H1 (cell line): ENCODE measurements around the gene HES1. TPM values are rescaled to one million over a fixed set of nuclear protein-coding genes. Genes with fewer than 3 reads are reported as not detected.

Experiments used
- ASH2L ChIP-seq: fragments of 200-600, 300-600 bp; sonication (generic); IDR thresholded peaks from one replicate; pipeline ENCODE4 v1.7.1; 2017; ENCODE audit warnings: low read length
- BCL11A ChIP-seq, 2 experiments: IDR thresholded peaks; one replicate each; pipeline ENCODE4 v1.6.1; 2011; ENCODE audit warnings: low read depth in 2 of 2, low read length in 2 of 2, mild to moderate bottlenecking in 2 of 2
- GTF2F1 ChIP-seq: IDR thresholded peaks from 2 replicates; pipeline ENCODE4 v1.6.1; 2012; ENCODE audit warnings: low read depth, low read length, improper control_type of control experiment, borderline replicate concordance
- RNF2 ChIP-seq: fragments of 200-900, 300-1000 bp; sonication (generic); IDR thresholded peaks from 2 replicates; pipeline ENCODE4 v1.7.1; 2016; ENCODE audit warnings: borderline replicate concordance, low read depth, mild to moderate bottlenecking, antibody characterized with exemption, low read length; ENCODE audit not compliant: poor library complexity, severe bottlenecking; ENCODE audit errors: missing control alignments
- SAP30 ChIP-seq: fragments of 300-600 bp; sonication (generic); IDR thresholded peaks from 2 replicates; pipeline ENCODE4 v1.7.1; 2012; ENCODE audit warnings: low read length, moderate library complexity, mild to moderate bottlenecking, inconsistent platforms; ENCODE audit not compliant: insufficient read depth, insufficient replicate concordance
- SUZ12 ChIP-seq: fragments of 200-600 bp; sonication (generic); IDR thresholded peaks from 2 replicates; pipeline ENCODE4 v1.6.1; 2012; ENCODE audit warnings: mild to moderate bottlenecking, inconsistent platforms, low read length, moderate library complexity, mixed read lengths
- polyA plus RNA-seq, 7 experiments: library from polyadenylated mRNA; depleted of rRNA in 3 of 7; stranded (reverse) in 5 of 7; unstranded in 2 of 7; fragments of >200 nt in 5 of 7; fragments of 200-250 nt in 2 of 7; gene quantifications; 1 replicate in 5 of 7; 2 replicates in 1 of 7; 4 replicates in 1 of 7; pipeline versions ENCODE4 v1.2.1 to v1.2.3, GENCODE V29; 2011 to 2013; ENCODE audit warnings: missing spikeins in 2 of 7, mixed read lengths in 2 of 7
- small RNA-seq: library from polyadenylated mRNA; stranded (forward); fragments of <200 nt; extraction: miRNeasy Mini kit (QIAGEN cat#:217004); gene quantifications from one replicate; pipeline ENCODE3, GENCODE V24; 2013; ENCODE audit not compliant: insufficient read depth
- total RNA-seq: library from RNA; stranded (reverse); fragmentation: NEBNext Ultra II Directional; extraction: Animal tissue kit (Norgen Biotek cat#: 25700); gene quantifications from 2 replicates; pipeline ENCODE4 v1.2.1, GENCODE V29; 2021
- TF ChIP-seq, protein P1 (sequence below), 3 experiments: IDR thresholded peaks; 1 replicate in 2 of 3; 2 replicates in 1 of 3; pipeline versions ENCODE4 v1.5.1 to v1.6.1; 2011; ENCODE audit warnings: low read length in 3 of 3, mild to moderate bottlenecking in 3 of 3, inconsistent platforms in 2 of 3, low read depth in 1 of 3, moderate library complexity in 1 of 3; ENCODE audit not compliant: insufficient read depth in 1 of 3; ENCODE audit errors: control extremely low read depth in 1 of 3
- TF ChIP-seq, protein P2 (sequence below): IDR thresholded peaks from 2 replicates; pipeline ENCODE4 v1.6.1; 2012; ENCODE audit warnings: inconsistent platforms

HES1 gene
- total and polyA plus RNA-seq, 2 of the 8 experiments (the other 6 are each of a cell fraction or from before 2014, with no cell fraction given), result 7.9 to 12.9 TPM

DNA sequence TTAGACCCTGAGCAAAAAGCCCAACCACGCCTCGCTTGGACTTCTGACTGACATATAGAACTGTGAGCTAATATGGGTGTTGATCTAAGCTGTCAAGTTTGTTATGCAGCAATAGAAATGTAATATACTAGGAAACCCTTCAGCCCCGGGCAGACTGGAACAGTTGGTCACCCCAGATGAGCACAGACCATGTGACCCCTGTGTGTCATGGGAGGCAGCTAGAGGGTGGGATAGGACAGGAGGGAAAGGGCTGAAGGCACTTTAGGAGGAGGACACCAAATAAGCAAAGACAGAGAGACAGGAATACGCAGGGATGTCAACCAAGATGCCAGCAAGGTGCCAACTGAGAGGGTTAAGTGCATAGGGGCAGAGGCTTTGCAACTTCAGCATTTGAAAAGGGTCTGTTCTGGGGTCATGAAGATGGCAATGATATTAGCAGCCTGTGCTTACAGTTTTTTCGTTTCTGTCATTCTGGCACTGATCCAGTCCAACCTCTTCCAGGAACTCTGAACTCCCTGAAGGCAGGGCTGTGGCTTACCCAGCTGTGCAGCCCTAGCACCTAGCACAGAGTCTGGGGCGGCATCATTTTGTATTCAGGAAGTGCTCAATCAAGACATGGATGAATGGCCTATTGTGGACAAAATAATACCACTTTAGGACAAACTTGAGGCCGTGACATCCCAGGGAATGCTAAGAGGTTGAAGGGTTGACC, 51.4 kb downstream of the HES1 start (continued):
- TF ChIP-seq, protein P1, sequence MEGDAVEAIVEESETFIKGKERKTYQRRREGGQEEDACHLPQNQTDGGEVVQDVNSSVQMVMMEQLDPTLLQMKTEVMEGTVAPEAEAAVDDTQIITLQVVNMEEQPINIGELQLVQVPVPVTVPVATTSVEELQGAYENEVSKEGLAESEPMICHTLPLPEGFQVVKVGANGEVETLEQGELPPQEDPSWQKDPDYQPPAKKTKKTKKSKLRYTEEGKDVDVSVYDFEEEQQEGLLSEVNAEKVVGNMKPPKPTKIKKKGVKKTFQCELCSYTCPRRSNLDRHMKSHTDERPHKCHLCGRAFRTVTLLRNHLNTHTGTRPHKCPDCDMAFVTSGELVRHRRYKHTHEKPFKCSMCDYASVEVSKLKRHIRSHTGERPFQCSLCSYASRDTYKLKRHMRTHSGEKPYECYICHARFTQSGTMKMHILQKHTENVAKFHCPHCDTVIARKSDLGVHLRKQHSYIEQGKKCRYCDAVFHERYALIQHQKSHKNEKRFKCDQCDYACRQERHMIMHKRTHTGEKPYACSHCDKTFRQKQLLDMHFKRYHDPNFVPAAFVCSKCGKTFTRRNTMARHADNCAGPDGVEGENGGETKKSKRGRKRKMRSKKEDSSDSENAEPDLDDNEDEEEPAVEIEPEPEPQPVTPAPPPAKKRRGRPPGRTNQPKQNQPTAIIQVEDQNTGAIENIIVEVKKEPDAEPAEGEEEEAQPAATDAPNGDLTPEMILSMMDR (IDR thresholded peaks at IDR 0.05; ENCODE audit: control extremely low read depth in 1 of 3, insufficient read depth in 1 of 3, low read depth in 1 of 3, low read length in 3 of 3), result no peak
- no peak for TF ChIP-seq BCL11A (IDR thresholded peaks at IDR 0.05; ENCODE audit: low read depth in 2 of 2, low read length in 2 of 2)
- TF ChIP-seq, protein P2, sequence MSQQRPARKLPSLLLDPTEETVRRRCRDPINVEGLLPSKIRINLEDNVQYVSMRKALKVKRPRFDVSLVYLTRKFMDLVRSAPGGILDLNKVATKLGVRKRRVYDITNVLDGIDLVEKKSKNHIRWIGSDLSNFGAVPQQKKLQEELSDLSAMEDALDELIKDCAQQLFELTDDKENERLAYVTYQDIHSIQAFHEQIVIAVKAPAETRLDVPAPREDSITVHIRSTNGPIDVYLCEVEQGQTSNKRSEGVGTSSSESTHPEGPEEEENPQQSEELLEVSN, result no peak
- no peak for TF ChIP-seq SUZ12
- no peak for TF ChIP-seq GTF2F1
- no peak for TF ChIP-seq ASH2L
- no peak for TF ChIP-seq SAP30
- no peak for TF ChIP-seq RNF2

Small RNA genes within 50 kb of the gene (small RNA-seq; reads per million reads assigned to genes)
- not detected for gene RN7SL215P

Other genes starting within 250 kb of the HES1 start
- not detected in 2 replicates for gene CPN2, start 215.2 kb downstream of the HES1 start, total RNA-seq
- 0.03 TPM in 1 of 2 replicates, not detected in the other for gene CPN2, start 215.2 kb downstream of the HES1 start, polyA plus RNA-seq (2011; rRNA removed)
- gene LRRC15, start 233.6 kb downstream of the HES1 start, total RNA-seq, result 0.37 and 0.40 TPM in 2 replicates
- gene LRRC15, start 233.6 kb downstream of the HES1 start, polyA plus RNA-seq (2011; rRNA removed), result 0.15 and 0.17 TPM in 2 replicates